Measurements from ENCODE around the gene CCDC27. TPM values are rescaled to one million over a fixed set of nuclear protein-coding genes. Genes with fewer than 3 reads are reported as not detected.

The CCDC27 gene
- total RNA-seq, 1 experiment from 2014 or later = not detected

DNA sequence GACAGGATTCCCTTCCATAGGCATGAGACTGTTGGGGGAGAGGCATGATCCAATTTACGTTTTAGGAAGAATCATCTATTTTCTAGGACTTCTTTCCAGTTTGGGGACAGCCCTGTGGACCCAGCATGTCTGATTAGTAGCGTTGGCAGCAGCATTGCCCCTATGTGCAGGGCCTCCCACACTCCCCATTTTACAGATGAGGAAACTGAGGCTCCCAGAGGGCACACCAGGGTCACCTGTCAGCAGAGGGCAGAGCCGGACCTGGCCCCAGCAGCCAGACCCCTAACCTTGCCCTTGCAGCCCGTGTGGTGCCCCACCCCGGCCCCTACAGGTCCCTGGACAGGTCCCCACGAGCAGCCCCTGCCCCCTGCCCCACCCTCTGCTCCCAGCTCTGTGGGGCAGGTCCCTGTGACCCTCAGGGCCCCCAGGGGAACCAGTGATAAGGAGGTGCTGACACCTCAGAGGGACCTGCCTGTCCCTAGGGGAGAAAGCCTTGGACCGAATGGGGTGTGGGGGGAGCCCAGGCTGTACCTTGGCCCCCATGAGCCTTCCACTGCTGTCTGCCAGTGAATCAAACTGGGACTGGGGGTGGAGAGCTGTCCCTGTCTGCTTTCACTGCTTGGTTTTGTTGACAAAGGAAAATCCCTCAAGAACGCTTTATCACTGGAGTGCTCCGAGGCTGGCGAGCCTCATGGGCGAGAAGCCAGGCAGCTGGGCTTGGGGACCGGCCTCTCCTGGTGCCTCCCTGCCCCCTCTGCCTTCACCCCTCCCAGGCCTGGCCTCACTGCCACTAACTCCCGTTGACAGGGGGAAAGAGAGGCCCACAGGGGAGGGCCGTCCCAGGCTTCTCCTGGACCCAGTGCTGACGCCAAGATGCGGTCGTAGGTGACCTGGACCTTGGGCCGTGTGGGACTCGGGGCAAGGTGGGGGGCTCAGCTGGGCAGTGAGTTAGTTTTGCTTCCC is 39.4 kb upstream of the CCDC27 start:
- no peak overlapping the region for H3K27ac ChIP-seq (ENCODE audit: low read length)
- TF ChIP-seq EZH2phosphoT487 (IDR thresholded peaks at IDR 0.05; ENCODE audit: borderline replicate concordance, low read length) = no peak
- TF ChIP-seq EZH2 (IDR thresholded peaks at IDR 0.05; ENCODE audit: low read length, unreplicated experiment) = no peak
- TF ChIP-seq, protein P1, sequence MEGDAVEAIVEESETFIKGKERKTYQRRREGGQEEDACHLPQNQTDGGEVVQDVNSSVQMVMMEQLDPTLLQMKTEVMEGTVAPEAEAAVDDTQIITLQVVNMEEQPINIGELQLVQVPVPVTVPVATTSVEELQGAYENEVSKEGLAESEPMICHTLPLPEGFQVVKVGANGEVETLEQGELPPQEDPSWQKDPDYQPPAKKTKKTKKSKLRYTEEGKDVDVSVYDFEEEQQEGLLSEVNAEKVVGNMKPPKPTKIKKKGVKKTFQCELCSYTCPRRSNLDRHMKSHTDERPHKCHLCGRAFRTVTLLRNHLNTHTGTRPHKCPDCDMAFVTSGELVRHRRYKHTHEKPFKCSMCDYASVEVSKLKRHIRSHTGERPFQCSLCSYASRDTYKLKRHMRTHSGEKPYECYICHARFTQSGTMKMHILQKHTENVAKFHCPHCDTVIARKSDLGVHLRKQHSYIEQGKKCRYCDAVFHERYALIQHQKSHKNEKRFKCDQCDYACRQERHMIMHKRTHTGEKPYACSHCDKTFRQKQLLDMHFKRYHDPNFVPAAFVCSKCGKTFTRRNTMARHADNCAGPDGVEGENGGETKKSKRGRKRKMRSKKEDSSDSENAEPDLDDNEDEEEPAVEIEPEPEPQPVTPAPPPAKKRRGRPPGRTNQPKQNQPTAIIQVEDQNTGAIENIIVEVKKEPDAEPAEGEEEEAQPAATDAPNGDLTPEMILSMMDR (conservative IDR thresholded peaks at IDR 0.05; ENCODE audit: low read depth, low read length) = no peak

GRCh38 chr1:3713840-3714239 is 38.4 kb upstream of the CCDC27 start:
- no peak overlapping the region for H3K27ac ChIP-seq (ENCODE audit: low read length)
- no peaks in the 10 kb centered on the region for H3F3A ChIP-seq (ENCODE audit: low read length, unreplicated experiment)
- POLR2A ChIA-PET (ENCODE audit: unreplicated experiment) = no interaction called here
- TF ChIP-seq EZH2phosphoT487 (IDR thresholded peaks at IDR 0.05; ENCODE audit: borderline replicate concordance, low read length) (no peak), EZH2 (IDR thresholded peaks at IDR 0.05; ENCODE audit: low read length, unreplicated experiment) (no peak)
- TF ChIP-seq, protein P1 (conservative IDR thresholded peaks at IDR 0.05; ENCODE audit: low read depth, low read length) = no peak
- no peak overlapping the region for H3K4me3 ChIP-seq (ENCODE audit: low read length)
- intact Hi-C loops (cut with micrococcal nuclease) = no loop called here
- H3K79me2 ChIP-seq (ENCODE audit: low read length) = no peaks in the 10 kb centered on the region
- H3K9ac ChIP-seq (ENCODE audit: low read length) = no peak overlapping the region
- no peak overlapping the region for H3K4me2 ChIP-seq (ENCODE audit: low read length)
- BruUV-seq (replicated peaks) = no TSS peak
- DNase-seq (no peak), ATAC-seq (no peak)
- H4K20me1 ChIP-seq (ENCODE audit: low read length) = peaks cover 6% of the 10 kb centered on the region; the same call in 1 of the 2 replicates
- peaks cover 6% of the 10 kb centered on the region for H3K4me1 ChIP-seq (ENCODE audit: insufficient read depth, low read length)
- H3K36me3 ChIP-seq (ENCODE audit: low read depth, low read length) = no peaks in the 10 kb centered on the region
- H3K9me2 ChIP-seq (replicated peaks; ENCODE audit: low read length) = no peaks in the 10 kb centered on the region
- peaks cover 85% of the 10 kb centered on the region for H3K27me3 ChIP-seq (ENCODE audit: low read length)
- no peak overlapping the region for H2AFZ ChIP-seq (ENCODE audit: low read length)
- H3K9me3 ChIP-seq (ENCODE audit: low read length) = no peaks in the 10 kb centered on the region
- CTCF ChIA-PET = no interaction called here

More for the DNA sequence above, 39.4 kb upstream of the CCDC27 start:
- intact Hi-C loops (cut with micrococcal nuclease) = no loop called here
- Histone ChIP-seq H3K27me3 (ENCODE audit: low read length) (peaks cover 90% of the 10 kb centered on the region), H3K4me3 (ENCODE audit: low read length) (no peak overlapping the region), H3K9me2 (replicated peaks; ENCODE audit: low read length) (no peaks in the 10 kb centered on the region), H2AFZ (ENCODE audit: low read length) (no peak overlapping the region), H3K79me2 (ENCODE audit: low read length) (no peaks in the 10 kb centered on the region), H3K9ac (ENCODE audit: low read length) (no peak overlapping the region), H3K9me3 (ENCODE audit: low read length) (no peaks in the 10 kb centered on the region), H4K20me1 (ENCODE audit: low read length) (peaks cover 6% of the 10 kb centered on the region; the same call in 1 of the 2 replicates), H3K36me3 (ENCODE audit: low read depth, low read length) (no peaks in the 10 kb centered on the region), H3K4me1 (ENCODE audit: insufficient read depth, low read length) (peaks cover 11% of the 10 kb centered on the region), H3K4me2 (ENCODE audit: low read length) (no peak overlapping the region), H3F3A (ENCODE audit: low read length, unreplicated experiment) (no peaks in the 10 kb centered on the region)
- DNase-seq = no peak
- no TSS peak for BruUV-seq (replicated peaks)
- ChIA-PET CTCF (no interaction called here), POLR2A (ENCODE audit: unreplicated experiment) (no interaction called here)
- ATAC-seq = no peak

GRCh38 chr1:3714284-3714741 is 37.9 kb upstream of the CCDC27 start:
- Histone ChIP-seq H3F3A (ENCODE audit: low read length, unreplicated experiment) (no peaks in the 10 kb centered on the region), H3K9me2 (replicated peaks; ENCODE audit: low read length) (no peaks in the 10 kb centered on the region), H3K36me3 (ENCODE audit: low read depth, low read length) (no peaks in the 10 kb centered on the region), H3K4me2 (ENCODE audit: low read length) (no peak overlapping the region), H3K9me3 (ENCODE audit: low read length) (no peaks in the 10 kb centered on the region), H2AFZ (ENCODE audit: low read length) (no peak overlapping the region), H4K20me1 (ENCODE audit: low read length) (peaks cover 4% of the 10 kb centered on the region; the same call in 1 of the 2 replicates), H3K27ac (ENCODE audit: low read length) (no peak overlapping the region), H3K9ac (ENCODE audit: low read length) (no peak overlapping the region), H3K4me1 (ENCODE audit: insufficient read depth, low read length) (peaks cover 1% of the 10 kb centered on the region; the same call in 1 of the 2 replicates), H3K27me3 (ENCODE audit: low read length) (peaks cover 80% of the 10 kb centered on the region), H3K79me2 (ENCODE audit: low read length) (no peaks in the 10 kb centered on the region), H3K4me3 (ENCODE audit: low read length) (no peak overlapping the region)
- no peak for ATAC-seq
- no peak for TF ChIP-seq EZH2phosphoT487 (IDR thresholded peaks at IDR 0.05; ENCODE audit: borderline replicate concordance, low read length)
- TF ChIP-seq EZH2 (IDR thresholded peaks at IDR 0.05; ENCODE audit: low read length, unreplicated experiment) = no peak
- TF ChIP-seq, protein P1 (conservative IDR thresholded peaks at IDR 0.05; ENCODE audit: low read depth, low read length) = no peak
- intact Hi-C loops (cut with micrococcal nuclease) = no loop called here
- POLR2A ChIA-PET (ENCODE audit: unreplicated experiment) = no interaction called here
- CTCF ChIA-PET = no interaction called here
- no TSS peak for BruUV-seq (replicated peaks)
- no peak for DNase-seq
